Sigmoid colon (tissue), 7 donors: ENCODE measurements around the gene ZDHHC11B. TPM values are rescaled to one million over a fixed set of nuclear protein-coding genes. Genes with fewer than 3 reads are reported as not detected.

Source experiments
- DNase-seq: peaks from one replicate; pipeline ENCODE4 v3.0.0-alpha.2; 2019
- H3K27ac ChIP-seq, 4 donors: fragments of 200-600 bp; sonication (generic); one replicate each; pipeline ENCODE4 v1.5.1; 2016 to 2019; ENCODE audit warnings: mild to moderate bottlenecking in 1 of 4
- H3K27me3 ChIP-seq, 3 donors: fragments of 200-600 bp; sonication (generic); one replicate each; pipeline ENCODE4 v1.5.1; 2019; ENCODE audit warnings: mild to moderate bottlenecking in 1 of 3
- H3K36me3 ChIP-seq, 4 donors: fragments of 200-600 bp; sonication (generic); one replicate each; pipeline ENCODE4 v1.5.1; 2016 to 2019
- H3K4me1 ChIP-seq, 4 donors: fragments of 200-600 bp; sonication (generic); one replicate each; pipeline ENCODE4 v1.5.1; 2017 to 2019
- H3K4me3 ChIP-seq, 4 donors: fragments of 200-600 bp; sonication (generic); one replicate each; pipeline ENCODE4 v1.5.1; 2017 to 2019; ENCODE audit warnings: mild to moderate bottlenecking in 2 of 4, moderate library complexity in 1 of 4
- H3K9me3 ChIP-seq, 4 donors: fragments of 200-600 bp in 3 of 4; sonication (generic) in 3 of 4; one replicate each; pipeline versions ENCODE4 v1.5.1 to v1.6.1; 2013 to 2019
- EP300 ChIP-seq, 4 donors: sonication (generic); formaldehyde crosslinking; IDR thresholded peaks; one replicate each; pipeline ENCODE4 v1.6.1; 2017; ENCODE audit warnings: antibody characterized with exemption in 4 of 4
- POLR2A ChIP-seq, 2 donors: fragments of 450-650 bp; IDR thresholded peaks; one replicate each; pipeline ENCODE4 v1.6.1; 2016; ENCODE audit warnings: antibody characterized with exemption in 2 of 2, mild to moderate bottlenecking in 2 of 2, moderate library complexity in 2 of 2
- POLR2AphosphoS5 ChIP-seq, 4 donors: sonication (generic); formaldehyde crosslinking; IDR thresholded peaks; one replicate each; pipeline ENCODE4 v1.6.1; 2017; ENCODE audit warnings: antibody characterized with exemption in 4 of 4
- WGBS, 2 donors: extraction: QIAGEN DNeasy Blood & Tissue Kit; methylation state at CpG; one replicate each; pipeline ENCODE4 v1.1.7; 2013; 5-methylcytosine and 5-hydroxymethylcytosine counted together
- intact Hi-C: fragments of 100-400 bp; cut with DNase I; formaldehyde crosslinking; loops from one replicate; pipeline ENCODE4 v1.15.1; 2023
- polyA plus RNA-seq, 3 donors: library from polyadenylated mRNA; stranded (reverse); fragments of 200-250 nt; gene quantifications; one replicate each; pipeline ENCODE4 v1.2.3, GENCODE V29; 2013
- total RNA-seq, 4 donors: library from RNA; depleted of rRNA; stranded (reverse); fragments of >200 nt; gene quantifications; one replicate each; pipeline ENCODE4 v1.1.0, GENCODE V29; 2016
- TF ChIP-seq, protein P1 (sequence below), 4 experiments: fragments of 450-650 bp in 3 of 4; fragments of 200-600 bp in 1 of 4; IDR thresholded peaks; one replicate each; pipeline ENCODE4 v1.5.1; 2016 to 2019; ENCODE audit warnings: antibody characterized with exemption in 4 of 4, mild to moderate bottlenecking in 3 of 4, moderate library complexity in 2 of 4
- donor health status: healthy with polysubstance abuse.
- donor health status: Bipolar disorder and iron deficiency.
- donor health status: healthy.

The ZDHHC11B gene
- total and polyA plus RNA-seq, 7 donors, result 0.46 to 12.7 (median 1.8) TPM; not detected in 1

DNA sequence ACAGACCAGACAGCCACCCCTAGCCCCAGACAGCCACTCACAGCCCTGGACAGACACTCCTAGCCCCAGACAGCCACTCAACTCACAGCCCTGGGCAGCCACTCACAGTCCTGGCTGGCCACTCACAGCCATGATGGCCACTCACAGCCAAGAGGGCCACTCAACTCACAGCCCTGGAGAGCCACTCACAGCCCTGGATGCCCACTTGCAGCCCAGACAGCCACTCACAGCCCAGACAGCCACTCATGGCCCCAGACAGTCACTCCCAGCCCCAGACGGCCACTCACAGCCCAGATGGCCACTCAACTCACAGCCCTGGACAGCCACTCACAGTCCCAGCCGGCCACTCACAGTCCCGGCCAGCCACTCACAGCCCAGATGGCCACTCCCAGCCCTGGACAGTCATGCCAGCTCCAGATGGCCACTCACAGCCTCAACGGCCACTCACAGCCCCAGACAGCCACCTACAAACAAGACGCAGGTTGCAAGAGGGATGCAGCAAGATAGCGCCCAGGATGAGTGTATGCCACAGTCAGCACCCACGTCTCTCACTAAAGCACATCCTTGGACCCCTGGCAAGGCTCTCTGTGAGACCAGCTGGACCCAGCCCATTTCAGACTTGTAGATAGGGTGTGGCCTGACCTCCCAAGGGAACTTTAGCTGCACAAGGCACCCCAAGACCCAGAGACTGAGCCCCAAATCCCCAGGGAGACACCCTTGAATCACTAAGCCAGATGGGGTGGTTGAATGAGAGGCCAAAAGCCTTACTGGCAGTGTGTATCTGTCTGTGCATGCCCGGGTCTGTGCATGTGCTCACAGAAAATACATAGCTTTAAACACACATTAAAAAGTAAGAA is 22.4 kb downstream of the ZDHHC11B start:
- 77 to 87% methylated on average over 8 of the region's 8 CpGs for WGBS, 2 donors
- H3K27ac ChIP-seq, result no peak overlapping the region
- intact Hi-C loops, result no loop called here
- no peaks in the 10 kb centered on the region for H3K27me3 ChIP-seq
- H3K9me3 ChIP-seq, result no peaks in the 10 kb centered on the region
- TF ChIP-seq, protein P1, sequence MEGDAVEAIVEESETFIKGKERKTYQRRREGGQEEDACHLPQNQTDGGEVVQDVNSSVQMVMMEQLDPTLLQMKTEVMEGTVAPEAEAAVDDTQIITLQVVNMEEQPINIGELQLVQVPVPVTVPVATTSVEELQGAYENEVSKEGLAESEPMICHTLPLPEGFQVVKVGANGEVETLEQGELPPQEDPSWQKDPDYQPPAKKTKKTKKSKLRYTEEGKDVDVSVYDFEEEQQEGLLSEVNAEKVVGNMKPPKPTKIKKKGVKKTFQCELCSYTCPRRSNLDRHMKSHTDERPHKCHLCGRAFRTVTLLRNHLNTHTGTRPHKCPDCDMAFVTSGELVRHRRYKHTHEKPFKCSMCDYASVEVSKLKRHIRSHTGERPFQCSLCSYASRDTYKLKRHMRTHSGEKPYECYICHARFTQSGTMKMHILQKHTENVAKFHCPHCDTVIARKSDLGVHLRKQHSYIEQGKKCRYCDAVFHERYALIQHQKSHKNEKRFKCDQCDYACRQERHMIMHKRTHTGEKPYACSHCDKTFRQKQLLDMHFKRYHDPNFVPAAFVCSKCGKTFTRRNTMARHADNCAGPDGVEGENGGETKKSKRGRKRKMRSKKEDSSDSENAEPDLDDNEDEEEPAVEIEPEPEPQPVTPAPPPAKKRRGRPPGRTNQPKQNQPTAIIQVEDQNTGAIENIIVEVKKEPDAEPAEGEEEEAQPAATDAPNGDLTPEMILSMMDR (IDR thresholded peaks at IDR 0.05), result no peak
- no peak for TF ChIP-seq POLR2AphosphoS5 (IDR thresholded peaks at IDR 0.05)
- no peak for TF ChIP-seq POLR2A (IDR thresholded peaks at IDR 0.05)
- no peak for TF ChIP-seq EP300 (IDR thresholded peaks at IDR 0.05)
- peaks cover 0 to 30% (median 27%) of the 10 kb centered on the region in 4 donors for H3K4me1 ChIP-seq
- H3K36me3 ChIP-seq, result peaks cover 0 to 16% (median under 1%) of the 10 kb centered on the region in 4 donors
- H3K4me3 ChIP-seq, result no peak overlapping the region
- DNase-seq, result peak; percentile 66

DNA sequence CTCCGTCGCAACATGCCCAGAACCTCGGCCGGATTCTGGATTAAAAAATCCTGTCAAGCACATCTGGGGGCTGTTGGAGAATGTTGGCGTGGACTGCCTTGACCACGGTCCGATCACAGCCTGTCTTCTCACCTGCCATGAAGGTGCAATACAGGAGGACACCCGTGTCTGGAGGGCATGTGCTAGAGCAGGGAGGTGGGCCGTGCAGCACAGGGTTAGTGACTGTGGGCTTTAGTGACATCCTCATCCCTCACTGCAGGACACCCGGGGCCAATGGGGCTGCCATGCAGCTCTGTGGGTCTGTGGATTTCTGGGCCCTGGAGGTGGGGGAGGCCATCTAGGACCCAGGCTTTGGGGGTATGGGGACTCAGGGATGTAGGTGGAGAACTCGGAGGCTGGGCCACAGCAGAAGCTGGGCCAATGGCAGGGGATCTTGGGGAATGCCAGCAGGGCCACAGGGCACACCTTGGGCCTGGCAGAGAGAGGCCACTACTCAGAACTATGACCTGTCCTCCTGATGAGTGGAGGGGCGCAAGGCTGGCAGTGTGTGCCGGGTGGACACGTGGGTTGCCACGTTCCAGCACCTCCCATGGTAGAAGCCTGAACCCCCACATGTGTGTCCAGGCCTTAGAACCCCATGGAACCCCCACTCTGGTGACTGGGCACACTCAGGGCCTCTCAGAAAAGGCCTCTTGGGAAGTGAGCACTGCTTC is 23.3 kb downstream of the ZDHHC11B start:
- Histone ChIP-seq H3K4me3 (no peak overlapping the region), H3K36me3 (peaks cover 0 to 8% (median 0%) of the 10 kb centered on the region in 4 donors), H3K27ac (no peak overlapping the region), H3K27me3 (no peaks in the 10 kb centered on the region), H3K4me1 (peaks cover 0 to 38% (median 33%) of the 10 kb centered on the region in 4 donors), H3K9me3 (no peaks in the 10 kb centered on the region)
- intact Hi-C loops, result no loop called here
- TF ChIP-seq POLR2AphosphoS5 (IDR thresholded peaks at IDR 0.05) (no peak), POLR2A (IDR thresholded peaks at IDR 0.05) (no peak), EP300 (IDR thresholded peaks at IDR 0.05) (no peak)
- TF ChIP-seq, protein P1 (IDR thresholded peaks at IDR 0.05), result no peak
- DNase-seq, result peak; percentile 62
- 83 to 87% methylated on average over 15 of the region's 15 CpGs for WGBS, 2 donors

DNA sequence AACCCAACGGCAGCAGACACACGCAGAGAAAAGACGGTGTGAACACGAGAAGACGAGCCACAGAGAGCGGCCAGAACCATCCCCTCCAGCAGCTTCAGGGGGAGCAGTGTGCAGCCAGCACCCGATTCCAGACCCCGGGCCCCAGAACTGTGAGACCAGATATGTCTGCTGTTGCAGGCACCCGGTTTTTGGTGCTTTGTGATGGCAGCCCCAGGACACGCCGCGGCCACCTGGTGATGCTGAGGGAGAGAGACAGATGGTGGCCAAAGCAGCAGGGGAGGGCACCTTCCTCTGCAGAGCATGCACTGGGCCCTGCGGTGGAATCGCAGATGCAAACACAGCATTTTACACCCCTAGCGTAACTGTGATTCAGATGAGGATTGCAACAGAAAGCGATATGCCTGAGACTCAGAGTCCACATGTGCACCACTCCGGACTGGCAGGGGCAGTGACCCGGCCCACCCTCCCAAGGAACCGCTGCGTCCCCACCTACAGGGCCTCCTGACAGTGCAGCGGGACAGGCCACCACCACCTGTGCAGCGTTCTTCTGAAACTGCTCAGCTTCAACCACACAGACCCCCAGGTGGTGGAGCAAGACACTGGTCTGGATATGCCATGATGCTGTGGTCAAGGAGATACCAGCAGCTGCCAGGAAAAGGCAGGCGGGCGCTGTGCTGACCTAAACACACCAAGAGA is 24.0 kb downstream of the ZDHHC11B start:
- DNase-seq, result peak; percentile 64
- H3K27ac ChIP-seq, result no peak overlapping the region
- TF ChIP-seq POLR2A (IDR thresholded peaks at IDR 0.05) (no peak), POLR2AphosphoS5 (IDR thresholded peaks at IDR 0.05) (no peak)
- H3K4me1 ChIP-seq, result peaks cover 0 to 39% (median 33%) of the 10 kb centered on the region in 4 donors
- H3K4me3 ChIP-seq, result no peak overlapping the region
- H3K27me3 ChIP-seq, result no peaks in the 10 kb centered on the region
- no peaks in the 10 kb centered on the region for H3K9me3 ChIP-seq
- WGBS, 2 donors, result 95 to 97% methylated on average over 24 of the region's 24 CpGs
- H3K36me3 ChIP-seq, result peaks cover 0 to 3% (median 0%) of the 10 kb centered on the region in 4 donors
- intact Hi-C loops, result no loop called here

DNA sequence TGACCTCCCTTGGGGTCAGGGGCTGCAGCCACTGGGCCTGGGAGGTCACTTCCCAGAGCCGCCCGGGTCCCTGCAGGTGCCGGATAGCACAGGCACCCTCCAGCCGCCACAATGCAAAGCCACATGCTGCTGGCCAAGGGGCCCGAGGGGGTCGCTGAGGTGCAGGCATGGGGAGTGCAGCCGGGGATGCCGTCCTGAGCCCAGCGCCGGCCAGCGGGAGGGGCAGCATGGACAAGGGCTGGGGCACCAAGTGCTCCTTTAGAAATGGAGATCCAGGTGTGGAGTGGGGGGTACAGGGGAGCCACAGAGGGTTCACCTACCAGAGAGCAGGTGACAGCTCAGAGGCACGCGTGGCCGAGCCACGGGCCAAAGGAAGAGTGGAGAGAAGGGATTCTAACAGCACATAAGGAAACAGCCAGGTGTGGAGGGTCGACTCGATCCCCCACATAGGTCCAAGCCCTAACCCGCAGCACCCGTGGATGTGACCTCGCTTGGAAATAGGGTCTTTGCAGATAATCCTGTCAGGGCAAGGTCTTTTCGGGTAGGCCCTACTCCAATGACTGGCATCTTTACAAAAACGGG is 24.7 kb downstream of the ZDHHC11B start:
- Histone ChIP-seq H3K4me3 (no peak overlapping the region), H3K27ac (peak overlapping the region; percentile 40 to 75 (median 54)), H3K27me3 (no peaks in the 10 kb centered on the region), H3K36me3 (no peaks in the 10 kb centered on the region), H3K4me1 (peaks cover 0 to 39% (median 33%) of the 10 kb centered on the region in 4 donors), H3K9me3 (no peaks in the 10 kb centered on the region)
- peak; percentile 46 for DNase-seq
- intact Hi-C loops, result loop anchor here (5.0 kb wide), 1 partner anchor 82 kb away; no protein-coding TSS in a partner anchor
- TF ChIP-seq POLR2A (IDR thresholded peaks at IDR 0.05), result no peak
- no peak for TF ChIP-seq POLR2AphosphoS5 (IDR thresholded peaks at IDR 0.05)
- TF ChIP-seq, protein P1 (IDR thresholded peaks at IDR 0.05), result no peak
- TF ChIP-seq EP300 (IDR thresholded peaks at IDR 0.05), result no peak
- 94 to 96% methylated on average over 22 of the region's 22 CpGs for WGBS, 2 donors
